Muscle of leg (tissue), 11 donors: ENCODE measurements around the gene TAF1B. TPM values are rescaled to one million over a fixed set of nuclear protein-coding genes. Genes with fewer than 3 reads are reported as not detected.
"Not testable (repeated sequence)": the region's sequence is repeated elsewhere in the genome, so short reads cannot be mapped to it uniquely, and the experiment has no call there.

ENCODE experiments used
- DNase-seq: peaks from one replicate; pipeline ENCODE4 v3.0.0; 2013
- H3K27ac ChIP-seq: one replicate; pipeline ENCODE4 v1.5.1; 2013; ENCODE audit warnings: mild to moderate bottlenecking, low read length, control low read depth
- H3K27me3 ChIP-seq: one replicate; pipeline ENCODE4 v1.6.1; 2013; ENCODE audit warnings: low read length; ENCODE audit not compliant: control insufficient read depth, insufficient read depth
- H3K36me3 ChIP-seq: one replicate; pipeline ENCODE4 v1.6.1; 2013; ENCODE audit warnings: low read length; ENCODE audit not compliant: control insufficient read depth, insufficient read depth
- H3K4me1 ChIP-seq: one replicate; pipeline ENCODE4 v1.6.1; 2013; ENCODE audit warnings: low read length; ENCODE audit not compliant: control insufficient read depth, insufficient read depth
- H3K4me3 ChIP-seq: one replicate; pipeline ENCODE4 v1.5.1; 2013; ENCODE audit warnings: low read length, control low read depth
- H3K9me3 ChIP-seq: replicated peaks from 2 replicates; pipeline ENCODE4 v1.6.1; 2013; ENCODE audit warnings: low read depth, low read length; ENCODE audit not compliant: control insufficient read depth
- WGBS: methylation state at CpG from one replicate; pipeline ENCODE4 v1.1.5; 2013; ENCODE audit warnings: missing lambda C conversion rate; ENCODE audit not compliant: insufficient coverage; 5-methylcytosine and 5-hydroxymethylcytosine counted together
- polyA plus RNA-seq, 8 donors: library from polyadenylated mRNA; unstranded; fragments of 120-200 nt; gene quantifications; one replicate each; pipeline versions ENCODE4 v1.2.1 to v1.2.3, GENCODE V29; 2013; ENCODE audit warnings: inconsistent platforms in 1 of 8, low replicate concordance in 1 of 8; ENCODE audit not compliant: insufficient read length in 8 of 8, insufficient read depth in 1 of 8
- total RNA-seq: library from RNA; stranded (reverse); fragments of 120-200 nt; gene quantifications from one replicate; pipeline ENCODE4 v1.2.4, GENCODE V29; 2013

Gene TAF1B
- total and polyA plus RNA-seq, 9 donors = 8.4 to 15.5 (median 11.3) TPM

DNA sequence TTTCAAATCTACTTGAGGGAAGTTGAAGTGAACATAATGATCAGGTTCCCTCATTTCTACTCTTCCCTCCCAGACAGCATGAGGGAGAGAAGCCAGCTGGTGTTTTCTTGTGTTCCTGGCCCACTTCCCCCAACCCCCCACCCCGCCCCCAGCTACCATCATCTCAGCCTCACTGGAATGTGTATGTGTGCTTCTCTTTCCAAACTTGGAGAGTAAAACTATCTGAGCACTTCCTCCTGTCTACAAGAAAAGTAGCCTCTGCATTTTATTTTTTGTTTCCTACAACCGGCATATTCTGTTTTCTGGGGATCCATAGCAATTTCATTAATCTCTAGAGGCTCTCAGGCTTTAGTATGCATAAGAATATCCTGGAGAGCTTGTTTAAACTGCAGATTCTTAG, 54.6 kb downstream of the TAF1B start:
- peaks cover 3% of the 10 kb centered on the region for H3K4me1 ChIP-seq
- H3K9me3 ChIP-seq = no peaks in the 10 kb centered on the region
- no CpG with 5 or more reads among the region's 2 CpGs for WGBS
- no peaks in the 10 kb centered on the region for H3K36me3 ChIP-seq
- H3K27me3 ChIP-seq = no peaks in the 10 kb centered on the region
- DNase-seq = peak; percentile 82
- no peak overlapping the region for H3K4me3 ChIP-seq
- peak overlapping the region; percentile 21 for H3K27ac ChIP-seq

DNA sequence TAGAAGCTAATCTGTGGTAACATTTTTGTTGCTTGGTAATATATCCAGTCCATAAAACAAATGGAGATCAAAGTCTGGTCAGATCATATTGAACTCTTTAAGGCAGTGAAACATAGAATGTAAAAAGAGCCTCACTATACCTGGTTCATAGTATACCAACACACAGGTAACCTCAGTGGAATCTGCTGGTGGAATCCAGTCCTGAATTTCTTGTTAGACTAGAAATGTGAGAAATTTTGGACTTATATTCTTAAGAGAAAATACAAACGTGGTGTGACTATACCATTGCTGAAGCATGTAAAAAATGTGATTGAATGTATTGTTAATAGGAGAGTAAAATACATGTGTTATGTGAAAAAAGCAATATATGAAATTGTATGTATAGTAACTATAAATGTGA, 62.1 kb downstream of the TAF1B start:
- Histone ChIP-seq H3K4me1 (no peaks in the 10 kb centered on the region), H3K9me3 (no peaks in the 10 kb centered on the region), H3K4me3 (no peak overlapping the region), H3K27ac (no peak overlapping the region), H3K36me3 (peaks cover 2% of the 10 kb centered on the region), H3K27me3 (no peaks in the 10 kb centered on the region)
- no CpG with 5 or more reads among the region's 1 CpG for WGBS
- no peak for DNase-seq

DNA sequence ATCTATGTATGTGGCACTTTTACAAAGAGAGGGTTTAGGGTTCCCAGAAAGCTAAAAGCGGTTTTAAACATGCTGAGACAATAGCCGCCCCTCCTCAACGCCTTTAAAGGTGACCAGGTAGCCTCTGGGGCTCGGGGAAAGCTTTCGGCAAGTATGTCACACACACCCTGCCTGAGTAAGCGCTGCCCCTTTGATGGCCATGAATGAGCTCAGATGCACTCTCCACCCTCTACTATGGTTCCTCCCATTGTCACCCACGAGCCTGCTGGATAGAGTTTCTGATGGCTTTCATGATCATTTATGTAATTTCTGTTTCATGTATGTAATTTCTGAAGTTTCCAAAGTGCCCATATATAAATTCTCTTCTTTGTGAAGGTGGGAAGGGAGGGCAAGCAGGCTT, 64.1 kb downstream of the TAF1B start:
- H3K27ac ChIP-seq = no peak overlapping the region
- WGBS = 92% methylated on average over 5 of the region's 7 CpGs
- peaks cover 2% of the 10 kb centered on the region for H3K36me3 ChIP-seq
- H3K9me3 ChIP-seq = no peaks in the 10 kb centered on the region
- no peak for DNase-seq
- H3K4me3 ChIP-seq = no peak overlapping the region
- no peaks in the 10 kb centered on the region for H3K27me3 ChIP-seq
- no peaks in the 10 kb centered on the region for H3K4me1 ChIP-seq

DNA sequence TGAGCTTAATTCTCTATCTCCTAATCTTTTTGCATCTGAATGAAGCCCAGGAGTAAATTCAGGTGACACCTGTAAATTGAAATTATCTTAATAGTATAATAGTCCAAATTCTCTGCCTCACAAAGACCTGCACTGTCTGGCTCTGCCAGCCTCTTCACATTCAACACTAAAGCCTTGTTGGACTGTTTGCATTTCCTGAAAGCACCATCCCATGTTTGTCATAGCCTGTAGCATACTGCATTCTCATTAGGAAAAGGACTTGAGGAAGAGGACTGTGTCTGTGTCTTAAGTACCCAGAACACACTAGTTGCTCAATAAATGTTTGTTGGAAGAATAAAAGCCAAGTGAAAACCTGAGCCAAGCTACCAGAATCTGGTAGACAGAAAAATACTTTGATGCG, 65.4 kb downstream of the TAF1B start:
- H3K27me3 ChIP-seq = no peaks in the 10 kb centered on the region
- WGBS = no CpG with 5 or more reads among the region's 1 CpG
- no peaks in the 10 kb centered on the region for H3K4me1 ChIP-seq
- H3K36me3 ChIP-seq = peaks cover 2% of the 10 kb centered on the region
- H3K4me3 ChIP-seq = no peak overlapping the region
- H3K9me3 ChIP-seq = no peaks in the 10 kb centered on the region
- DNase-seq = no peak
- H3K27ac ChIP-seq = no peak overlapping the region

DNA sequence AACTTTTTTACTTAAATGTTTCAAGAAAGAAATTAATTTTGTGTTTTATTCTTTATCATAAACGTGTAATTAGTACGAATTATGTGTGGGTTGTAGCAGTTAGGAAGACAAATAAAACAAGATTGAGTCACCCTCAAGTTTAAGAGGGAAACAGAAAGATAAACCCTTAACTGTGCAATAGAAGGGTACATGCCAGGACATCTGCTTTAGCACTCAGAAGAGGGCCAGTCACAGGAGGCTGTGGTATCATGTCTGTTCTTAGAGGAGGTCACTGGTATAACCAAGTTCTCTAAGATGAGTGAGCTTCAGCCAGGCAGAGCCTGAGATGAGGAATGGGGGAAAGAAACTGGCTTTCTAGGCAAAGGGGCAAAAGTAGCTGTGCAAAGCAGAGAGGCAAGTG, 65.8 kb downstream of the TAF1B start:
- Histone ChIP-seq H3K4me1 (no peaks in the 10 kb centered on the region), H3K4me3 (no peak overlapping the region), H3K9me3 (no peaks in the 10 kb centered on the region), H3K27ac (no peak overlapping the region), H3K27me3 (no peaks in the 10 kb centered on the region), H3K36me3 (peaks cover 3% of the 10 kb centered on the region)
- no peak for DNase-seq
- no CpG with 5 or more reads among the region's 2 CpGs for WGBS

DNA sequence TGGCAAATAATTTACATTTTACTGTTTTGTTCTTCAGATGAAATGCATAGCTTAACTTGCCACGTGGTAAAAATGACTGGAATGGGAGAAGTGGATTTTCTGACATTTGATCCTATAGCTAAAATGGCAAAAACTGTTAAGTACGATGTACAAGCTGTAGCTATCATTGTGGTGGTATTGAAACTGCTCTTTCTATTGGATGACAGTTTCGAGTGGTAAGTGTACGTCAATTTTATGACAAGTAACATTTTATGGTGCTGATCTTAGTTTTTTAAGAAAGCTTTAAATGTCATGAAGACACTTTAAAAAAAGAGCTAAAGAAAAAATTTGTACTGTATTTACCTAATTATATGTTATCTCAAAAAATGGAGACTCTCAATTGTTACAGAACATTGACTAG, 67.4 kb downstream of the TAF1B start:
- no peak overlapping the region for H3K4me3 ChIP-seq
- no peaks in the 10 kb centered on the region for H3K4me1 ChIP-seq
- peaks cover 8% of the 10 kb centered on the region for H3K36me3 ChIP-seq
- no peak for DNase-seq
- H3K27me3 ChIP-seq = no peaks in the 10 kb centered on the region
- WGBS = 68% methylated on average over 2 of the region's 4 CpGs
- H3K9me3 ChIP-seq = no peaks in the 10 kb centered on the region
- H3K27ac ChIP-seq = no peak overlapping the region

DNA sequence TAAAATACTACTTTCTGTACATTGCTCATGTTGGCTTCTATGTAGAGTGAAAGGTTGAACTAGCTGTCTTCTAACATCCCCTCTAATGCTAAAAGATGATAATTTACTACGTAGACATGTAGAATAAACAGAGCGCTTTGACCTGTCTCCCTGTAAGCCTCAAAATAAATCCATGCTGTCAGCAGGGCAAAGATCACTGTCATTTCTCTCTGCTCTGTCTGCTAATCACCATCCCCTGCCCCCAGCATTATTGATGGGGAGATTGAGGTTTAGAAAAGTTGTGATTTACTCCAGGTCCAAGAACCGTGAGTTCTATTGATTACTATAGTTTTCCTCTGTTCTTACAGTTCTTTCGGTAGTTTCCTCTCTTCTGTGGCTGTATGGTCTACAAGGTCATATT, 69.2 kb downstream of the TAF1B start:
- H3K27ac ChIP-seq = no peak overlapping the region
- no peak overlapping the region for H3K4me3 ChIP-seq
- no CpG with 5 or more reads among the region's 4 CpGs for WGBS
- peaks cover 7% of the 10 kb centered on the region for H3K36me3 ChIP-seq
- no peak for DNase-seq
- H3K4me1 ChIP-seq = no peaks in the 10 kb centered on the region
- no peaks in the 10 kb centered on the region for H3K27me3 ChIP-seq
- no peaks in the 10 kb centered on the region for H3K9me3 ChIP-seq

DNA sequence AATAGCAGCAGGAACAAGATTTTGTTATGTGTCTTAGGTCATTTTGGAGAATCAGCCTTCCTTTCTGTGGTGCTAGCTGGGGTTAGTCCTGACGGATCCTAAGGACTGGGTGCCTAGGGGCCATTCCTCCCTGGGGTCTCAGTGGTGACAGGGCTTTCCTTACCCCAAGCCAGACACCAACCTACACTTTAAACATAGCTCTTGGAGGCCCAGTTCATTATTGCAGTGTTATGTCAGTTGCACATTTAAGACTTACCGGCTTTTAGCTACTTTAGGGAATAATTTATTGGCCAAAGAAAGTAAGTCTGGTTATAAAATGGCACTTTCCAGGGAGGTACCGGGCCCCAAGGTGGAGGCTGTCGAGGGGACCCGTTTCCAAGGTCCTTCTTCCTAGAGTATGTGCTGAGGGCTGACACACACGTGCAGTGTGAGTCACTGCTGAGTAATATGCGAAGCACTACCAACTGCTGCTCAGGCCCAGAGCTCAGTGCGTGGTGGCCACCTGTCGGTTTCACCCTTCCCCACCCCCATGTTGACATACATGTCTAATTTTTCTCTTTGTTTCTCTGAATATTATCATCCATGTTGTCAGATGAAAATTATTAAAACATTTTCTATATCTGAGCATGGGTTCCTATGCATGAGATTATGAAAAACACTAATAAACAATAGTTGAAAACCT, 71.3 kb downstream of the TAF1B start:
- H3K4me1 ChIP-seq = no peaks in the 10 kb centered on the region

DNA sequence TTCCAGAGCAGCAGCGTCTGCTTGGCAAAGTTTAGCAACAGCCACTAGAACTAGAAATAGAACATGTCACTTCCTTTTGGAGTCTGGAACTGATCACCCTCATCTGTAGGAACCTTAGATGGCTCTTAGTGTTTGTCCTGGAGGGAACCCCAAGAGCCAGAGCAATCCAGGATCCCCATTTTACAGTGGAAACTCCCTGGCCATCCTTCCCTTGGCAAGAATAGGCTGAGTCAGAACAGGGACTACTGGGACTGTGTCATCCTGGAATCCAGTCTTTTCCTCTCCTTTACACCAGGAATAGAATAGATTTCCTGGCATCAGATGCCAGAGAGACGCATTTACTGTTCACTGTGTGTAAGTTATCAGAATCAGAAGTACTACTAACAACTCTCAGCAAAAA, 75.0 kb downstream of the TAF1B start:
- no peaks in the 10 kb centered on the region for H3K9me3 ChIP-seq
- H3K4me1 ChIP-seq = no peaks in the 10 kb centered on the region
- H3K4me3 ChIP-seq = no peak overlapping the region
- H3K36me3 ChIP-seq = peaks cover 23% of the 10 kb centered on the region
- no peak overlapping the region for H3K27ac ChIP-seq
- DNase-seq = peak; percentile 39
- no CpG with 5 or more reads among the region's 2 CpGs for WGBS
- H3K27me3 ChIP-seq = no peaks in the 10 kb centered on the region

More for the DNA sequence above, 71.3 kb downstream of the TAF1B start:
- 85% methylated on average over 6 of the region's 9 CpGs for WGBS
- no peak overlapping the region for H3K27ac ChIP-seq
- no peak overlapping the region for H3K4me3 ChIP-seq
- DNase-seq = no peak
- H3K36me3 ChIP-seq = peaks cover 10% of the 10 kb centered on the region
- H3K27me3 ChIP-seq = no peaks in the 10 kb centered on the region
- no peaks in the 10 kb centered on the region for H3K9me3 ChIP-seq

DNA sequence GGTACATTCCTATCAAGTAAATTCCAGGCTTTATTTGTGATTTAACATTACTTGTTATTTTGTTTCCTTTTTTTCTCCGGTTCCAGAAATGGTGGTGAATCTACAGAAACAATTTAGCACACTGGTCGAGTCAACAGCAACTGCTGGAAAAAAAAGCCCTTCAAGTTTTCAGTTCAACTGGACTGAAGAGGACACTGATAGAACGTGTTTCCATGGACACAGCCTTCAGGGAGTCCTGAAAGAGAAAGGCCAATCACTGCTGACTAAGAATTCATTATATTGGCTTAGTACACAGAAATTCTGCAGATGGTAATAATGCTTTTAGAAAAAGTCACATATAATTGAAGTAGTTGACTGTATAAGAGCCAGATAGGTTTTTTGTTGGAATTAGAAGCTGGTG, 76.2 kb downstream of the TAF1B start:
- H3K36me3 ChIP-seq = peaks cover 19% of the 10 kb centered on the region
- peak overlapping the region; percentile 24 for H3K27ac ChIP-seq
- peak; percentile 88 for DNase-seq
- no peaks in the 10 kb centered on the region for H3K4me1 ChIP-seq
- WGBS = 40% methylated on average over 1 of the region's 3 CpGs
- no peaks in the 10 kb centered on the region for H3K9me3 ChIP-seq
- H3K27me3 ChIP-seq = no peaks in the 10 kb centered on the region
- no peak overlapping the region for H3K4me3 ChIP-seq

DNA sequence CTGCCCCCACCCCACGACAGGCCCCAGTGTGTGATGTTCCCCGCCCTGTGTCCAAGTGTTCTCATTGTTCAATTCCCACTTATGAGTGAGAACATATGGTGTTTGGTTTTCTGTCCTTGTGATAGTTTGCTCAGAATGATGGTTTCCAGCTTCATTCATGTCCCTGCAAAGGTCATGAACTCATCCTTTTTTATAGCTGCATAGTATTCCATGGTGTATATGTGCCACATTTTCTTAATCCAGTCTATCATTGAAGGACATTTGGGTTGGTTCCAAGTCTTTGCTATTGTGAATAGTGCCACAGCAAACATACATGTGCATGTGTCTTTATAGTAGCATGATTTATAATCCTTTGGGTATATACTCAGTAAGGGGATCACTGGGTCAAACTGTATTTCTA, 83.7 kb downstream of the TAF1B start:
- not testable (repeated sequence) for H3K9me3 ChIP-seq, H3K4me3 ChIP-seq, H3K4me1 ChIP-seq, DNase-seq, H3K27ac ChIP-seq, H3K27me3 ChIP-seq, H3K36me3 ChIP-seq
- WGBS = no CpG with 5 or more reads among the region's 2 CpGs
